NCI-H146 treated with DMSO at 0.1 percent for 48 hours (cell line): Measurements from ENCODE around the gene UGT2B17.
"Not testable (repeated sequence)": the region's sequence is repeated elsewhere in the genome, so short reads cannot be mapped to it uniquely, and the experiment has no call there.

Experiments
- DNase-seq: peaks from one replicate; lab custom pipeline; 2025; ENCODE audit not compliant: unreplicated experiment; lab: John Stamatoyannopoulos, UW

UGT2B17 gene

GRCh38 chr4:68576272-68577125 is at the start of gene UGT2B17:
Gene UGT2B17 (minus strand): TSS chr4:68576322. CDS start chr4:68568484, 7,838 bp downstream.
- no peak for DNase-seq

DNA sequence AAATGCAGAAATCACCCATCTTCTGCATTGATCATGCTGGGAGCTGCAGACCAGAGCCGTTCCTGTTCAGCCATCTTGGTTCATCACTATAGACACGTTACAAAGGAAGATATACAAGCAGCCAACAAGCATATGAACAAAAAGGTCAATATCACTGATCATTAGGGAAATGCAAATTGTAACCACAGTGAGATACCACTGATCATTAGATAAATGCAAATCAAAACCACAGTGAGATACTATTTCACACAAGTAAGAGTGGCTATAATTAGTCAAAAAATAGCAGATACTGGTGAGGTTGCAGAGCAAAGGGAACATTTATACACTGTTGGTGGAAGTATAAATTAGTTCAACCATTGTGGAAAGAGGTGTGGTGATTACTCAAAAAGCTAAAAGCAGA is 46.6 kb upstream of the UGT2B17 start:
- DNase-seq, result not testable (repeated sequence)

DNA sequence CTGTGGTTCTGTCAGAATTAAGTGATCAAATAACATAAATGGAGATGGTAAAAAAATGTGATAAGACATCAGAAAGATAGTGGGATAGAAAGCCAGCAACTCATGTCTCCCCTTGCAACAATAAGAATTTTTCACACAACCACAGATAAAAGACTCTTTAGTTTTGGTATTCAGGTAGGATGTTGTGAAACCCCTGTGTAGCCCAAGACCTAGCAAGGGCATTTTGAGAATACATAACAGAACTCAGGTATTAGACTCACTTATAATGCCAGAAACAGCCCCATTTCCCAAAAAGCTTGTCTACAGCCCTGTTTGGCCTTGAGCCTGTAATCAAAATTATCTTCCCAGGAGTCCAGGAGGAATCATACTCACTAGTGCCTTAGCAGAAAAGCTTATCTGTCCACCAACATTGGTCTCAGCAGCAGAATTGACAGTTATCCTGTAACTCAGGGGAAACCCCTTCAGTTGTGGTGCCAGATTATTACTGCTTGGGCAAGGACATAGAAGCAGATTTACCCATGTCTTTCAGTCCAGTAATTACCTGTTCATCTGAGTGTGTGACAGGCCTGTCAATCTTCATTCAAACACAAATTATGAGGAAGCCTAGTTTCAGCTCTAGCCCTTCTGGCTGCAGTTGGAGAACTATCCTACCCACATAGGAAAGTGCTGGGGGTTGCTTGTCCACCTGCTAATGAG is 41.0 kb upstream of the UGT2B17 start:
- no peak for DNase-seq

DNA sequence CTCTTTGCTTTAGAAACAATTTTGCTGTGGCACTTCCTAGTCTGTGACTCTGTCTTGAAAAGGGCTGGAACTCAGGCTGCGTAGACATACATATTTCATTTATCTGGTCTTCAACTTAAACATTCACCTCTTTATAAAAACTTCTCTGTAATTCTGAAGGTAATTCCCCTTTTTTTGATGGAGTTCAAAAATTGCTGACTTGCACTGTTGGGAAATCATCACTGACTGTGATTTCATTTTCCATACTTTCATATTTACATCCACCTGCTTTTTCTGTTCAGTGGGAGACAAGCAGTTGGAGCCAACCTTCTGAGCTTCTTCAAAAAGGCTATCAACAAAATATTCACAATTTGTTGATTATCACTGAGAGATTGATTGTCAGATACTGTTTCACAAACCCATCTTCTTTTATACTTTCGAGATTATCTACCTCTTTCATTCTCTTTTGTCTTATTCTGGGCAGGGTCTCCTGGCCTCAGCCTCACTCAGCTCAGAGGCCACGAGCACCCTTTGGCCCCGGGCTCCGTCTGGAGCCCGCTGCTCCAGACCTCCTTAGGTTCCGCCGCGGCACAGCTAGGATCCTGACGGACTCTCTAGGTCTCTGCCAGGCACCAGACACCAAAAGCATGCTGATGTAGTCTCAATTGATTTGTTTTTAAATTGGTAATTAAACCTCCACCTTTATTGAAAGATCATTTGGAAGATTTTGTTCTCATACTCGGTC is 39.7 kb upstream of the UGT2B17 start:
- no peak for DNase-seq

DNA sequence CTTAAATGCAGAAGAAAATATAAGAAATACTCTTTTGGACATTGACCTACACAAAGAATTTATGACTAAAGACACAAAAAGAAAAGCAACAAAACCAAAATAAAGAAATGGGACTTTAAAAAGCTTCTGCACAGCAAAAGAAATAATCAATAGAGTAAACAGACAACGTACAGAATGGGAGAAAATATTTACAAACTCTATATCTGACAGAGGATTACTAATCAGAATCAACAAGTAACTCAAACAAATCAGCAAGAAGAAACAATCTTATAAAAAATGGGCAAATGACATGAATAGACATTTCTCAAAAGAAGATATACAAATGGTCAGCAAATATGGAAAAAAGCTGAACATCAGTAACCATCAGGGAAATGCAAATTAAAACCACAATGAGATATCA is 37.6 kb upstream of the UGT2B17 start:
- no peak for DNase-seq

DNA sequence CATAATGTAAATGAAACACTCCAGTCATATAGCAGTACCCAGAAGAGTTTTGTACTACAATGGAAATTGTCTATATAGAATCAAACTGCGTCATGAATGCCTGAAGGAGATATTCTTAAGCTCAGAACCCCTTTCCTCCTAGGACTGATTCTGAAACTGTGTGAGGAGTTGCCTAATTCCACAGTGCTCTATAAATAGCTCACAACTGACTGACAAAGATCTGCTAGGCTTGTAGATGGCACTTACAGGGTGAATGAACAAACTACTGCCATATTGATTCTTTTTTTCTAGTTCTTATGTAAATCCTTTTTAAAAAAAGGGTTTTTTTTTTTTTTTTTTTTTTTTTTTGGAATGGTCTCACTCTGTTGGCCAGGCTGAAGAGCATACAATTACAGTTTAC is 30.1 kb upstream of the UGT2B17 start:
- no peak for DNase-seq

DNA sequence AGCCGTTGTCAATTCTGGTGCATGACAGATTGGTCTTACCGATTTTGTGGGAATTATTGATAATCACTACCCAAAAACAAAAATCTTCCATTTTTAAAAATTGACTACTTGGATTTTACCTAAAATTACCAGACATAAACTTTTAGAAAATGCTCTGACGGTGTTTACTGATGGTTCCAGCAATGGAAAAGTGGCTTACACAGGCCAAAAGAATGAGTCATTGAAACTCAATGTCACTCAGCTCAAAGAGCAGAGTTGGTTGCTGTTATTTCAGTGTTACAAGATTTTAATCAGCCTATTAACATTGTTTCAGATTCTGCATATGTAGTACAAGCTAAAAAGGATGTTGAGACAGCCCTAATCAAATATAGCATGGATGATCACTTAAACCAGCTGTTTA is 23.0 kb upstream of the UGT2B17 start:
- no peak for DNase-seq

DNA sequence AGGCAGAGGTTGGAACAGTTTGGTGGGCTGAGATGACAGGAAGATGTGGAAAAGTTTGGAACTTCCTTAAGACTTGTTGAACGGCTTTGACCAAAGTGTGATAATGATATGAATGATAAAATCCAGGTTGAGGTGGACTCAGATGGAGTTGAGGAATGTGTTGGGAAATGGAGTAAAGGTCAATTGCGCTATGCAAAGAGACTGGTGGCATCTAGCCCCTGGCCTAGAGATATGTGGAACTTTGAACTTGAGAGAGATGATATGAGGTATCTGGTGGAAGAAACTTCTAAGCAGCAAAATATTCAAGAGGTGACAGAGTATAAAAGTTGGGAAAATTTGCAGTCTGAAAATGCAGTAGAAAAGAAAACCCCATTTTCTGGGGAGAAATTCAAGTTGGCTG is 21.4 kb upstream of the UGT2B17 start:
- no peak for DNase-seq

DNA sequence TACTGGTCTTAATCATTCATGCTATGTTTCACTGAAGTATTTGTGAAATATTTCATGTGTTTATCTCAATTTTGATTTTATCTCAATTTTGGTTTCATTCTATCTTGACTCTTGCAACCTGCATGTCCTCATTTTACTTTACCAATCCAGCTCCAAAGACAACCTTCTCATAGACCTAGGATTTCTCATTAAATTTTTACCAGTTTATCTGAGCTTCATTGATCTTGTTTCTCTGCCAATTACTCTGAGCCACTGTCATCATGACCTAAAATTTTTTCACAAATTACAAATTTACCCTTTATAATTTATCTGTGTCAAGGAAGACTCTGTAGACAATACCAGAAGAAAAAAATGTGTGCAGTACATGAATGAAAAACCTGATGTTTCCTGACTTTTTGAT is 18.6 kb upstream of the UGT2B17 start:
- no peak for DNase-seq

DNA sequence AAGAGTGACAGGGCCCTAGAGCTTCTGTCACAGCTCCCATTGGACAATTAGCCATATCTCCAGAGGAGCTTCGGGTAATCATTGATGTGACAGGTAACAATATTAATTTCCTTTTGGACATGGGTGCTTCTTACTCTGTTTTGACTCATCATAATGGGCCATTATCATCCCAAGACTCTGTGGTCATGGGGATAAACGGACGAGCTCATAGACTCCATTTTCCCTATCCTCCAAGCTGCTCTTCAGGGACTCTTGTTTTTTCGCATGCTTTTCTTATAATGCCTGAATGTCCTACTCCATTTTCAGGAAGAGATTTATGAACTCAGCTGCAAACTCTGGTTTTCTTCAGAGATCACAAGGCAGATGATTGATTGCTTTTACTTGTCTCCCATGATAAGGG is 17.0 kb upstream of the UGT2B17 start:
- DNase-seq, result no peak

DNA sequence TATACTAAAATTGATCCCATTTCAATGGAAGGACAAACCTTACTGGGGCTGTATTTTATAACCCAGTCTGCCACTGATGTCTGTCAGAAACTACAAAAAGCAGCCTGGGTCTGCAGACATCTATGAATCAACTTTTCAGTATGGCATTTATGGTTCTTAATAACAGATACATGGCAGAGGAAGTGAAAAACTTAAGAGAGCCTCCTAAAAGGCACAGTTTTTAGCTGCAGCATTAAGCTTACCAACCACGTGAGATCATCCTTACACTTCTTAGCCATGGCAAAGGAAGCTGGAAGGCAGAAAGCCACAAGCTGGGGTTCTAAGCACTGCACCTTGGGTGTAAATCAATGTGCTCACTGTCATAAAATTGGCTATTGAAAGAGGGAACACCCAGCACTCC is 16.6 kb upstream of the UGT2B17 start:
- no peak for DNase-seq

DNA sequence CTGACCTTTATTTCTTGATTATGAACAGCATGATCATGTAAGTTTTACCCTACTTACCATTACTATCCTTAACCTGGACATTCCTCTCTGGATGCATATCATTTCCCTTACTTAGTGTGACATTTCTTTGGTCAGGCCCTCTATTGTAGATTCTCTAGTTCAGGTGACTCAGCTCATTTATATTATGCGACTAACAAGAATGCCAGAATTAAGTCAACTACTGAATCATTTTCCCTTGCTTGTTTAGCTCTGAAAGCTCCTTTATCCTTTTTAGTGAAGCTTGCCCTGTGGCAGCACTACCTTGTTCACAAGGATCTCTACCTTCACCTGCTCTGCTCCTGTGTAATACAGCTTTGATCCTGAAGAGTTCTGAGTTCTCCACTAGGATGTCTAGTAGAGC is 15.1 kb upstream of the UGT2B17 start:
- DNase-seq, result no peak

- no peak for DNase-seq
These were observed 13.7 kb upstream of the UGT2B17 start for GRCh38 chr4:68589790-68590189.

DNA sequence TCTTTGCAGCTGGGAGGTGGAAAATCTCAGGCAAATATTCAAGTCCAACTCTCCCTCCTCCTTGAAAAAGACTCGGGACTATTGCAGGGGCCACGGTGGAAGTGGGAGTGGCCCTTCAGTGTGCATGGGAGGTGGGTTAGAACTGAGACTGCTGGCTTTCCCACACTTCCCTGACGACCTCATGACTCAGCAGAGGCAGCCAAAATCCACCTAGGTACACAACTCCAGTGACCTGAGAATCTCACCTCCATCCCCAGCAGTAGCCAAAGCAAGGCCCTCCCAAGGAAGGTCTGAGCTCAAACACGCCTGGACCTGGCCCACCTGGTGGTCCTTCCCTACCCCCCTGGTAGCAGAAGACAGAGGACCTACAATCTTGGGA is 6.2 kb upstream of the UGT2B17 start:
- DNase-seq, result no peak

DNA sequence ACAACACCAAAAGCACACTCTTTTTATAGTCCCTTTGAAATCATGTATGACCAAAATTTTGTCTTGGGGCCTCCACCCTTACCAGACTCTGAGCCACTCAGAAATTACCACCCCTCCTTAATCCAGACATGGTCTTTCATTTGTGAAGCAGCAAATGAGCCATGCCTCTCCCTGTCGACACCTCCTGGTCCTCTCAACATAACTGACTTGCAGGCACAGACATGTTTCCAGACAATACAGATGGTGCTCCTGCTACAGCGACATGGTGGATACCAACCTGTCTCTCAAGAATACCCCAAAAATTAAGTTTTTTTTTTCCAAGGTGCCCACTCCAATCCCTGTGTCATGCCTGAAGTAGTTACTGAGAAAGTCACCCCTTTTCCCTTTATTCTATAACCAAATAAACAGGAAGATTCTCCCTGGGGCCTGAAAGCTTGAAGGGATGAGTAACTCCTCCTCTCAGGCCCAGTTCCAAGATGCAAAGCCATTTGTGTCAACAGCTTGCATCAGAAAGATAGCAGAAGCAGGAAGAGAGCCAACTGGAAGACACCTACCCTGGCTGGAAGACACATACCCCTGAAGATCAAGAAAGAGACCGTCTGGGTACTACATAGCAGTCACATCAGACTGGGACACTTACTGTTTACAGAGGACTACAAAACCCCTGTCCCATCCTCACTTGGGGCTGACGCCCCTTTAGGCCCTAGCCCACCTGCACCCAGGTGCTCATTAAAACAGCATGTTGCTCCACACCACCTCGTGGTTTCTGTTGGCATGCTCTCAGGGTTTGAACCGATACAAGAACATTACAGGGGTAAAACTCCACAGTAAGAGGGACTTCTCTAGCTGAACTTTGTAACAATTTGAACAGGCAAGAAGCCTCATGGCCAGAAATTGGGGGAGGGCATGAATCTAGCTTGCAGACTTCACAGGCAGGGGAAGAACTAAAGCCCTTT is 5.5 kb upstream of the UGT2B17 start:
- DNase-seq, result no peak

GRCh38 chr4:68577590-68577989 is 1.5 kb upstream of the UGT2B17 start:
- no peak for DNase-seq

GRCh38 chr4:68575636-68576035 is 486 bp downstream of the UGT2B17 start:
- DNase-seq, result not testable (repeated sequence)

GRCh38 chr4:68575081-68575480 is 1.0 kb downstream of the UGT2B17 start:
- no peak for DNase-seq

- DNase-seq, result no peak
These were observed 3.4 kb downstream of the UGT2B17 start for GRCh38 chr4:68572653-68573170.

GRCh38 chr4:68570122-68570507 is 6.0 kb downstream of the UGT2B17 start:
- DNase-seq, result no peak
